K562 (cell line): ENCODE measurements around the gene NDUFS8. TPM values are rescaled to one million over a fixed set of nuclear protein-coding genes. Genes with fewer than 3 reads are reported as not detected.
"Not testable (repeated sequence)": the region's sequence is repeated elsewhere in the genome, so short reads cannot be mapped to it uniquely, and the experiment has no call there.

Experiments used
- ATAC-seq: fragments of 200-7000 bp; cut with Tn5 transposase; 3 replicates; pipeline ENCODE4 v1.9.1; 2020; ENCODE audit warnings: moderate library complexity
- BruUV-seq: library from RNA; stranded (reverse); fragments of 400-500 nt; replicated peaks from 2 replicates; lab custom pipeline; 2021; lab: Mats Ljungman, UMichigan
- CTCF ChIA-PET: fragments of 300-600 bp; formaldehyde crosslinking; extraction: SDS; loops from one replicate; lab custom pipeline; 2021; ENCODE audit warnings: low intra/inter-chr PET ratio; lab: Yijun Ruan, JAX
- POLR2A ChIA-PET: fragments of 300-600, 350-650 bp; sonication (Branson Sonifier 250); formaldehyde crosslinking; extraction: SDS; loops from one replicate; lab custom pipeline; 2021; ENCODE audit warnings: antibody characterized with exemption, inconsistent platforms; lab: Yijun Ruan, JAX
- DNase-seq, 4 experiments: peaks; one replicate each; pipeline versions ENCODE4 v3.0.0 to v3.0.0-alpha.2; 2011 to 2018; ENCODE audit warnings: low spot score in 3 of 4, mixed read lengths in 3 of 4; ENCODE audit errors: extremely low read depth in 1 of 4
- FAIRE-seq: peaks from 2 replicates; lab custom pipeline; 2011; peaks lifted over from hg19 to GRCh38; lab: Jason Lieb, UNC
- H2AFZ ChIP-seq: 2 replicates; pipeline ENCODE4 v1.6.0; 2011; ENCODE audit warnings: low read depth, low read length, control low read depth, inconsistent platforms
- H3K27ac ChIP-seq: fragments of 200-600 bp; 3 replicates; pipeline ENCODE4 v1.8.0; 2011; ENCODE audit warnings: low read depth, mild to moderate bottlenecking, control low read depth, inconsistent platforms, low read length, moderate library complexity, mixed read lengths; ENCODE audit errors: extremely low read depth
- H3K27me3 ChIP-seq, 2 experiments: fragments of 300-600 bp in 1 of 2; 2 replicates in 1 of 2; 3 replicates in 1 of 2; pipeline versions ENCODE4 v1.6.0 to v1.8.0; 2011; ENCODE audit warnings: inconsistent platforms in 2 of 2, low read length in 2 of 2, mild to moderate bottlenecking in 1 of 2, mixed read lengths in 1 of 2, moderate library complexity in 1 of 2; ENCODE audit not compliant: control insufficient read depth in 2 of 2, insufficient read depth in 2 of 2
- H3K36me3 ChIP-seq: fragments of 300-600 bp; 3 replicates; pipeline ENCODE4 v1.8.0; 2011; ENCODE audit warnings: mild to moderate bottlenecking, low read length, inconsistent platforms; ENCODE audit not compliant: control insufficient read depth, insufficient read depth
- H3K4me1 ChIP-seq, 2 experiments: fragments of 200-600 bp in 1 of 2; replicated peaks in 1 of 2; 2 replicates in 1 of 2; 3 replicates in 1 of 2; pipeline versions ENCODE4 v1.5.1 to v1.8.0; 2011; ENCODE audit warnings: inconsistent platforms in 2 of 2, low read length in 2 of 2, mild to moderate bottlenecking in 1 of 2, mixed read lengths in 1 of 2, moderate library complexity in 1 of 2; ENCODE audit not compliant: control insufficient read depth in 2 of 2, insufficient read depth in 2 of 2
- H3K4me2 ChIP-seq: 2 replicates; pipeline ENCODE4 v1.6.1; 2011; ENCODE audit warnings: low read length, control low read depth, inconsistent platforms, mixed read lengths; ENCODE audit not compliant: insufficient read depth
- H3K4me3 ChIP-seq: fragments of 200-600 bp; sonication (generic), shearing (Covaris generic); 2 replicates; pipeline ENCODE4 v1.5.1; 2016; ENCODE audit warnings: control low read depth, inconsistent platforms
- H3K79me2 ChIP-seq: fragments of 200-600 bp; 3 replicates; pipeline ENCODE4 v1.8.0; 2011; ENCODE audit warnings: low read length, inconsistent platforms; ENCODE audit not compliant: control insufficient read depth, insufficient read depth
- H3K9ac ChIP-seq, 2 experiments: 2 replicates each; pipeline versions ENCODE4 v1.6.0 to v1.6.1; 2011; ENCODE audit warnings: low read depth in 2 of 2, low read length in 2 of 2, control low read depth in 1 of 2, inconsistent platforms in 1 of 2, mild to moderate bottlenecking in 1 of 2, mixed read lengths in 1 of 2; ENCODE audit not compliant: insufficient read depth in 1 of 2
- H3K9me1 ChIP-seq: one replicate; pipeline ENCODE4 v1.6.0; 2011; ENCODE audit warnings: inconsistent platforms, mild to moderate bottlenecking, low read length, moderate library complexity; ENCODE audit not compliant: control insufficient read depth, insufficient read depth
- H3K9me3 ChIP-seq: replicated peaks from 2 replicates; pipeline ENCODE4 v1.5.1; 2011; ENCODE audit warnings: low read depth, low read length, inconsistent platforms; ENCODE audit not compliant: control insufficient read depth, insufficient read depth
- H4K20me1 ChIP-seq: replicated peaks from 2 replicates; pipeline ENCODE4 v1.6.1; 2011; ENCODE audit warnings: low read length, inconsistent platforms, mixed read lengths; ENCODE audit not compliant: control insufficient read depth, insufficient read depth
- CTBP1 ChIP-seq: fragments of 450-650 bp; IDR thresholded peaks from 2 replicates; pipeline ENCODE4 v1.6.1; 2016; ENCODE audit warnings: borderline replicate concordance
- L3MBTL2 ChIP-seq: fragments of 450-650 bp; IDR thresholded peaks from 2 replicates; pipeline ENCODE4 v1.6.1; 2016; ENCODE audit warnings: mild to moderate bottlenecking, moderate library complexity
- MTA3 ChIP-seq: fragments of 450-650 bp; formaldehyde crosslinking; IDR thresholded peaks from 2 replicates; pipeline ENCODE4 v1.6.1; 2017; ENCODE audit warnings: mild to moderate bottlenecking, borderline replicate concordance
- RAD21 ChIP-seq, 2 experiments: fragments of 250-450 bp in 1 of 2; fragments of 450-650 bp in 1 of 2; sonication (Bioruptor Pico) in 1 of 2; formaldehyde crosslinking in 1 of 2; IDR thresholded peaks in 1 of 2; conservative IDR thresholded peaks in 1 of 2; 2 replicates each; pipeline versions ENCODE4 v1.4.0 to v1.8.0; 2020 to 2022; ENCODE audit warnings: mild to moderate bottlenecking in 2 of 2, moderate library complexity in 1 of 2
- SMC3 ChIP-seq: conservative IDR thresholded peaks from 2 replicates; pipeline ENCODE4 v1.6.1; 2011; ENCODE audit warnings: low read depth, low read length, improper control_type of control experiment; ENCODE audit not compliant: insufficient read depth
- STAG1 ChIP-seq: sonication (generic); formaldehyde crosslinking; IDR thresholded peaks from 2 replicates; pipeline ENCODE4 v1.5.0; 2020; ENCODE audit warnings: missing genetic modification reagents, borderline replicate concordance
- WGBS: fragments of 100-300 bp; shearing (Covaris generic); methylation state at CpG from one replicate; pipeline ENCODE4 v1.1.6; 2016; ENCODE audit warnings: low coverage, mixed read lengths; ENCODE audit not compliant: insufficient coverage; ENCODE audit errors: missing lambda C conversion rate; 5-methylcytosine and 5-hydroxymethylcytosine counted together
- in situ Hi-C: fragments of 300-500 bp; cut with MboI; formaldehyde crosslinking; loops from 4 replicates; pipeline ENCODE4 v1.15.0; 2018; ENCODE audit warnings: inconsistent platforms, mixed read lengths
- intact Hi-C: fragments of 100-400 bp; cut with micrococcal nuclease; formaldehyde crosslinking; loops from 2 replicates; pipeline ENCODE4 v1.14.2; 2022
- polyA plus RNA-seq, 8 experiments: library from polyadenylated mRNA; depleted of rRNA in 4 of 8; stranded (reverse) in 5 of 8; unstranded in 3 of 8; fragments of >200 nt; fragmentation: Nextera tagmentation in 2 of 8; fragmentation: Illumina TruSeq in 1 of 8; extraction: Ambion mirVana in 2 of 8; extraction: Trizol in 1 of 8; gene quantifications; 2 replicates each; pipeline versions ENCODE4 v1.2.1 to v1.2.3, GENCODE V29; 2011 to 2014; ENCODE audit warnings: inconsistent platforms in 1 of 8, missing spikeins in 1 of 8
- total RNA-seq, 7 experiments: library from RNA; depleted of rRNA in 6 of 7; stranded (reverse); fragments of >200 nt in 6 of 7; fragmentation: Illumina TruSeq in 2 of 7; extraction: Trizol in 2 of 7; gene quantifications; 2 replicates each; pipeline versions ENCODE4 v1.2.1 to v1.2.3, GENCODE V29; 2011 to 2021; ENCODE audit warnings: low replicate concordance in 1 of 7
- TF ChIP-seq, protein P1 (sequence below), 3 experiments: IDR thresholded peaks in 2 of 3; conservative IDR thresholded peaks in 1 of 3; 2 replicates each; pipeline ENCODE4 v1.5.1; 2011 to 2012; ENCODE audit warnings: low read length in 3 of 3, mild to moderate bottlenecking in 3 of 3, control low read depth in 2 of 3, improper control_type of control experiment in 1 of 3, inconsistent platforms in 1 of 3, low read depth in 1 of 3, mixed read lengths in 1 of 3, moderate library complexity in 1 of 3; ENCODE audit not compliant: insufficient read depth in 2 of 3
- TF ChIP-seq, protein P2 (sequence below), 2 experiments: IDR thresholded peaks; 2 replicates each; pipeline ENCODE4 v1.6.1; 2011; ENCODE audit warnings: borderline replicate concordance in 1 of 2, control low read depth in 1 of 2, low read depth in 1 of 2, low read length in 1 of 2, mild to moderate bottlenecking in 1 of 2, mixed read lengths in 1 of 2, moderate library complexity in 1 of 2; ENCODE audit not compliant: insufficient read depth in 1 of 2, insufficient read length in 1 of 2, poor library complexity in 1 of 2, severe bottlenecking in 1 of 2; ENCODE audit errors: extremely low read depth in 1 of 2
- TF ChIP-seq, protein P3 (sequence below), 2 experiments: fragments of 450-650 bp; formaldehyde crosslinking in 1 of 2; IDR thresholded peaks; 2 replicates each; pipeline versions ENCODE4 v1.4.0 to v1.6.1; 2014 to 2020; ENCODE audit warnings: mild to moderate bottlenecking in 2 of 2, borderline replicate concordance in 1 of 2, low read depth in 1 of 2

Gene NDUFS8
- total and polyA plus RNA-seq, 9 of the 15 experiments (the other 6 are each of a cell fraction or from before 2014, with no cell fraction given): 36.5 to 351 (median 101) TPM

DNA sequence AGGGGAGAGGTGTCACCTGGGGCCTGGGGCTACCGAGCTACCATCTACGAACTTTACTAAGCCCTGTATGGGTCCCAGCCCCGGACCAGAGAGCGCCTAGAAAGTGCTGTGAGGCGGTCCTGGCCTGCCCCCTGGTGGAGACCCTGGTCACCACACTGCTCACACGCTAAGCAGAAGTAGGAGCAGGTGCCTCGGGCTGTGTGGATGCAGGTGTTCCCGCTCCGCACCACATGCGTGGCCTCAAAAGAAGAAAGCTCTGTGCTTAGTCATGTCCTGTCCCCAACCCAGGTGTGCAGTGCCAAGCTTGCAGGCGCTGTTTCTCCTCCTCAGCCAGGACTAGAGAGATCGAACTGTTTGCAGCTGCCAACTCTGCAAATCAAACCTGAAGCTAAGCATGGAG is 36.7 kb upstream of the NDUFS8 start:
- BruUV-seq, intact Hi-C loops, H3K4me2 ChIP-seq, H3K4me3 ChIP-seq, H3K9ac ChIP-seq, H4K20me1 ChIP-seq, H3K36me3 ChIP-seq, ATAC-seq, FAIRE-seq, H3K27ac ChIP-seq, H3K79me2 ChIP-seq, H2AFZ ChIP-seq, H3K27me3 ChIP-seq, CTCF ChIA-PET, H3K9me3 ChIP-seq, H3K9me1 ChIP-seq, in situ Hi-C loops: not testable (repeated sequence)
- DNase-seq: peak in 2 of 4 experiments; percentile 5 to 50
- peaks cover 8 to 33% of the 10 kb centered on the region in 2 experiments; a peak in 4 of 5 replicates for H3K4me1 ChIP-seq
- WGBS: 7% methylated on average over 11 of the region's 12 CpGs
- POLR2A ChIA-PET: interaction anchor here (1.2 kb wide), 1 partner anchor 44 kb away, joined by 3 read pairs; no protein-coding TSS in a partner anchor
- TF ChIP-seq STAG1 (CRISPR knock-in tag) (peak; percentile 56), L3MBTL2 (peak; percentile 82), SMC3 (peak; percentile 62), CTBP1 (peak; percentile 23; the same call in 1 of the 2 replicates), RAD21 (CRISPR knock-in tag; conservative IDR thresholded peaks at IDR 0.05 in 1 of 2, IDR thresholded peaks at IDR 0.05 in 1 of 2) (peak; percentile 53 to 76), MTA3 (0 out of 2 replicates have a peak, but pooled peaks have one; percentile 23)
- TF ChIP-seq, protein P1, sequence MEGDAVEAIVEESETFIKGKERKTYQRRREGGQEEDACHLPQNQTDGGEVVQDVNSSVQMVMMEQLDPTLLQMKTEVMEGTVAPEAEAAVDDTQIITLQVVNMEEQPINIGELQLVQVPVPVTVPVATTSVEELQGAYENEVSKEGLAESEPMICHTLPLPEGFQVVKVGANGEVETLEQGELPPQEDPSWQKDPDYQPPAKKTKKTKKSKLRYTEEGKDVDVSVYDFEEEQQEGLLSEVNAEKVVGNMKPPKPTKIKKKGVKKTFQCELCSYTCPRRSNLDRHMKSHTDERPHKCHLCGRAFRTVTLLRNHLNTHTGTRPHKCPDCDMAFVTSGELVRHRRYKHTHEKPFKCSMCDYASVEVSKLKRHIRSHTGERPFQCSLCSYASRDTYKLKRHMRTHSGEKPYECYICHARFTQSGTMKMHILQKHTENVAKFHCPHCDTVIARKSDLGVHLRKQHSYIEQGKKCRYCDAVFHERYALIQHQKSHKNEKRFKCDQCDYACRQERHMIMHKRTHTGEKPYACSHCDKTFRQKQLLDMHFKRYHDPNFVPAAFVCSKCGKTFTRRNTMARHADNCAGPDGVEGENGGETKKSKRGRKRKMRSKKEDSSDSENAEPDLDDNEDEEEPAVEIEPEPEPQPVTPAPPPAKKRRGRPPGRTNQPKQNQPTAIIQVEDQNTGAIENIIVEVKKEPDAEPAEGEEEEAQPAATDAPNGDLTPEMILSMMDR (IDR thresholded peaks at IDR 0.05 in 2 of 3, conservative IDR thresholded peaks at IDR 0.05 in 1 of 3; ENCODE audit: insufficient read depth in 2 of 3, low read depth in 1 of 3, low read length in 3 of 3): peak; percentile 59 to 62 (median 59)
- TF ChIP-seq, protein P2, sequence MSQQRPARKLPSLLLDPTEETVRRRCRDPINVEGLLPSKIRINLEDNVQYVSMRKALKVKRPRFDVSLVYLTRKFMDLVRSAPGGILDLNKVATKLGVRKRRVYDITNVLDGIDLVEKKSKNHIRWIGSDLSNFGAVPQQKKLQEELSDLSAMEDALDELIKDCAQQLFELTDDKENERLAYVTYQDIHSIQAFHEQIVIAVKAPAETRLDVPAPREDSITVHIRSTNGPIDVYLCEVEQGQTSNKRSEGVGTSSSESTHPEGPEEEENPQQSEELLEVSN (IDR thresholded peaks at IDR 0.05; ENCODE audit: borderline replicate concordance in 1 of 2, extremely low read depth in 1 of 2, insufficient read depth in 1 of 2, insufficient read length in 1 of 2, low read depth in 1 of 2, low read length in 1 of 2, poor library complexity in 1 of 2, severe bottlenecking in 1 of 2): peak; percentile 66 to 85
- TF ChIP-seq, protein P3, sequence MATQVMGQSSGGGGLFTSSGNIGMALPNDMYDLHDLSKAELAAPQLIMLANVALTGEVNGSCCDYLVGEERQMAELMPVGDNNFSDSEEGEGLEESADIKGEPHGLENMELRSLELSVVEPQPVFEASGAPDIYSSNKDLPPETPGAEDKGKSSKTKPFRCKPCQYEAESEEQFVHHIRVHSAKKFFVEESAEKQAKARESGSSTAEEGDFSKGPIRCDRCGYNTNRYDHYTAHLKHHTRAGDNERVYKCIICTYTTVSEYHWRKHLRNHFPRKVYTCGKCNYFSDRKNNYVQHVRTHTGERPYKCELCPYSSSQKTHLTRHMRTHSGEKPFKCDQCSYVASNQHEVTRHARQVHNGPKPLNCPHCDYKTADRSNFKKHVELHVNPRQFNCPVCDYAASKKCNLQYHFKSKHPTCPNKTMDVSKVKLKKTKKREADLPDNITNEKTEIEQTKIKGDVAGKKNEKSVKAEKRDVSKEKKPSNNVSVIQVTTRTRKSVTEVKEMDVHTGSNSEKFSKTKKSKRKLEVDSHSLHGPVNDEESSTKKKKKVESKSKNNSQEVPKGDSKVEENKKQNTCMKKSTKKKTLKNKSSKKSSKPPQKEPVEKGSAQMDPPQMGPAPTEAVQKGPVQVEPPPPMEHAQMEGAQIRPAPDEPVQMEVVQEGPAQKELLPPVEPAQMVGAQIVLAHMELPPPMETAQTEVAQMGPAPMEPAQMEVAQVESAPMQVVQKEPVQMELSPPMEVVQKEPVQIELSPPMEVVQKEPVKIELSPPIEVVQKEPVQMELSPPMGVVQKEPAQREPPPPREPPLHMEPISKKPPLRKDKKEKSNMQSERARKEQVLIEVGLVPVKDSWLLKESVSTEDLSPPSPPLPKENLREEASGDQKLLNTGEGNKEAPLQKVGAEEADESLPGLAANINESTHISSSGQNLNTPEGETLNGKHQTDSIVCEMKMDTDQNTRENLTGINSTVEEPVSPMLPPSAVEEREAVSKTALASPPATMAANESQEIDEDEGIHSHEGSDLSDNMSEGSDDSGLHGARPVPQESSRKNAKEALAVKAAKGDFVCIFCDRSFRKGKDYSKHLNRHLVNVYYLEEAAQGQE (IDR thresholded peaks at IDR 0.05; ENCODE audit: borderline replicate concordance): peak; percentile 72; the same call in 1 of the 2 replicates
- TF ChIP-seq, protein P3 (CRISPR knock-in tag; IDR thresholded peaks at IDR 0.05; ENCODE audit: low read depth): not testable (repeated sequence)
